Thoracic aorta (tissue), 2 donors: ENCODE data around the gene DPH7. TPM values are rescaled to one million over a fixed set of nuclear protein-coding genes. Genes with fewer than 3 reads are reported as not detected.
"Not testable (repeated sequence)": the region's sequence is repeated elsewhere in the genome, so short reads cannot be mapped to it uniquely, and the experiment has no call there.

Experiments used
- ATAC-seq: fragments of 150-250 bp; one replicate; pipeline ENCODE4 v1.8.0; 2017; ENCODE audit warnings: low read depth; ENCODE audit not compliant: insufficient number of reproducible peaks, low FRiP score
- DNase-seq: peaks from one replicate; pipeline ENCODE4 v3.0.0-alpha.2; 2020; ENCODE audit warnings: low spot score
- H3K27ac ChIP-seq, 2 donors: fragments of 200-600 bp; sonication (generic); 1 replicate in 1 of 2; 2 replicates in 1 of 2; pipeline ENCODE4 v1.5.1; 2016; ENCODE audit warnings: mild to moderate bottlenecking in 2 of 2, moderate library complexity in 2 of 2
- H3K27me3 ChIP-seq: fragments of 200-600 bp; sonication (generic); replicated peaks from 2 replicates; pipeline ENCODE4 v1.6.0; 2016; ENCODE audit warnings: mild to moderate bottlenecking; ENCODE audit not compliant: insufficient read depth
- H3K36me3 ChIP-seq: fragments of 200-600 bp; sonication (generic); one replicate; pipeline ENCODE4 v1.5.1; 2016
- H3K4me1 ChIP-seq, 2 donors: fragments of 200-600 bp; sonication (generic); 1 replicate in 1 of 2; 2 replicates in 1 of 2; pipeline versions ENCODE4 v1.5.1 to v1.6.0; 2016; ENCODE audit warnings: low read depth in 2 of 2, mild to moderate bottlenecking in 1 of 2; ENCODE audit not compliant: control insufficient read depth in 1 of 2
- H3K4me3 ChIP-seq: fragments of 200-600 bp; sonication (generic); 2 replicates; pipeline ENCODE4 v1.5.1; 2016; ENCODE audit warnings: mild to moderate bottlenecking
- H3K9me3 ChIP-seq: fragments of 200-600 bp; sonication (generic); 2 replicates; pipeline ENCODE4 v1.5.1; 2016
- CTCF ChIP-seq: fragments of 200-600 bp; sonication (generic); IDR thresholded peaks from one replicate; pipeline ENCODE4 v1.5.1; 2019; ENCODE audit warnings: antibody characterized with exemption
- total RNA-seq, 2 donors: library from RNA; depleted of rRNA; stranded (reverse); fragments of >200 nt; gene quantifications; one replicate each; pipeline versions ENCODE4 v1.1.0 to v1.2.3, GENCODE V29; 2016

The DPH7 gene
- total RNA-seq, 2 donors from 2014 or later, result 36.8 to 43.7 TPM

- Histone ChIP-seq H3K27me3 (no peaks in the 10 kb centered on the region), H3K36me3 (peaks cover 7% of the 10 kb centered on the region), H3K4me3 (no peak overlapping the region), H3K4me1 (no peaks in the 10 kb centered on the region), H3K27ac (no peak overlapping the region), H3K9me3 (no peaks in the 10 kb centered on the region)
- ATAC-seq (no peak), DNase-seq (no peak)
- no peak for TF ChIP-seq CTCF
Observed at GRCh38 chr9:137521405-137521985, 57.2 kb downstream of the DPH7 start.

GRCh38 chr9:137520614-137521404, 57.9 kb downstream of the DPH7 start:
- ATAC-seq (no peak), DNase-seq (no peak)
- H3K4me3 ChIP-seq, result no peak overlapping the region
- H3K36me3 ChIP-seq, result peaks cover 7% of the 10 kb centered on the region
- H3K27ac ChIP-seq, result no peak overlapping the region
- H3K4me1 ChIP-seq, result no peaks in the 10 kb centered on the region
- H3K27me3 ChIP-seq, result no peaks in the 10 kb centered on the region
- TF ChIP-seq CTCF, result no peak
- H3K9me3 ChIP-seq, result no peaks in the 10 kb centered on the region

GRCh38 chr9:137519553-137519952, 59.2 kb downstream of the DPH7 start:
- H3K4me3 ChIP-seq, result no peak overlapping the region
- H3K36me3 ChIP-seq, result peaks cover 4% of the 10 kb centered on the region
- H3K27ac ChIP-seq, result no peak overlapping the region
- H3K9me3 ChIP-seq, result no peaks in the 10 kb centered on the region
- no peaks in the 10 kb centered on the region for H3K27me3 ChIP-seq
- no peaks in the 10 kb centered on the region for H3K4me1 ChIP-seq
- DNase-seq (no peak), ATAC-seq (no peak)
- TF ChIP-seq CTCF, result no peak

- ATAC-seq, H3K27me3 ChIP-seq, DNase-seq: not testable (repeated sequence)
Observed at GRCh38 chr9:137518661-137519459, 59.9 kb downstream of the DPH7 start.

GRCh38 chr9:137516144-137516917, 62.4 kb downstream of the DPH7 start:
- H3K27ac ChIP-seq, result no peak overlapping the region
- TF ChIP-seq CTCF, result no peak
- no peak overlapping the region for H3K4me3 ChIP-seq
- DNase-seq (no peak), ATAC-seq (no peak)
- H3K4me1 ChIP-seq, result no peaks in the 10 kb centered on the region
- H3K36me3 ChIP-seq, result no peaks in the 10 kb centered on the region
- no peaks in the 10 kb centered on the region for H3K27me3 ChIP-seq
- no peaks in the 10 kb centered on the region for H3K9me3 ChIP-seq

More at GRCh38 chr9:137518661-137519459, 59.9 kb downstream of the DPH7 start:
- not testable (repeated sequence) for H3K36me3 ChIP-seq, H3K4me1 ChIP-seq, H3K9me3 ChIP-seq, H3K27ac ChIP-seq, H3K4me3 ChIP-seq
